GM23338 (cell line): ENCODE results near the gene TCERG1L.

Source experiments
- POLR2AphosphoS5 ChIP-seq: IDR thresholded peaks from 2 replicates; pipeline ENCODE4 v1.6.1; 2016; ENCODE audit warnings: antibody characterized with exemption, low read depth
- STAT1 ChIP-seq: IDR thresholded peaks from one replicate; pipeline ENCODE4 v1.6.1; 2016; ENCODE audit warnings: antibody characterized with exemption; ENCODE audit not compliant: unreplicated experiment
- TF ChIP-seq, protein P1 (sequence below), 2 experiments: fragments of 200-600 bp in 1 of 2; sonication (generic) in 1 of 2; conservative IDR thresholded peaks; 2 replicates each; pipeline versions ENCODE4 v1.5.1 to v1.6.1; 2016 to 2017; ENCODE audit warnings: antibody characterized with exemption in 2 of 2, low read depth in 2 of 2, mild to moderate bottlenecking in 2 of 2, moderate library complexity in 1 of 2

DNA sequence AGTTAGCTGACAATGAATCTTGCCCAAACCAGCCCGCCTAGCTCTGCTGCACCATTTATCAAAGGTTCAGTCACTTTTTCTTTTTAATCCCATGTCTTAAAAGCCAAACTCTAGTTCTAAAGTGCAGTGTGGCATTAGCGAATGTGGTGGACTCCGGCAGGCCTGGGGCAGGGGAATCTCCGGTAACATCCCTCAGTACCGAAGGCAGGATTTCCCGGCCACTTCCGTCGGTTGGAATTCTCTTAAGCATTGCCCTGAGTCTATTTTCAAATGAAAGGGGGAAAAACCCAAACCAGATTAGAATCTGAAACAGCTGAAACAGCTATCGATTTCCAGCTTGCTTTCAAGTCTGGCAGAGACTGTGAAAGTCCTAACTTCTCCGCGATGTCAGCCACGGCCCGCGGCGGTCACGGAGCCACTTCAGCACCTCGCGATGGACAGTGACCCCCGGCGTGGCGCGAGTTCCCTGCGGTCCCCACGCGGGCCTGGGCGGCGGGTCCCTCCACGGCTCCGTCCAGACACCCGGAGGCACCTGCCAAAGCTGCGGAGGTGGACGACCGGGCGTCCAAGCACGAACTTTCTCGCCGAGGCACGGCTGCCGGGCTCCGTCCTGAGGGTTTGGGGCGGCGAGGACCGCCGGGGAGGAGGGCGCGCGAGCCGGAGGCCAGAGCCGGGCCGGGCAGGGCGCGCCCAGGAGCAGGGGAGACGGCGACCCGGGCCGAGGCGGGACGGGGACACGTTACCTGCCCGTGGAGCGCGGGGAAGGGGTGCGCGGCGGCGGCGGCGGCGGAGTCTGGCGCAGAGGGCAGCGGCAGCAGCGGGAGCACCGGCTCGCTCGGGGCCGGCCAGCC lies 745 bp downstream of the TCERG1L start:
- TF ChIP-seq POLR2AphosphoS5 (no peak), STAT1 (no peak)
- TF ChIP-seq, protein P1, sequence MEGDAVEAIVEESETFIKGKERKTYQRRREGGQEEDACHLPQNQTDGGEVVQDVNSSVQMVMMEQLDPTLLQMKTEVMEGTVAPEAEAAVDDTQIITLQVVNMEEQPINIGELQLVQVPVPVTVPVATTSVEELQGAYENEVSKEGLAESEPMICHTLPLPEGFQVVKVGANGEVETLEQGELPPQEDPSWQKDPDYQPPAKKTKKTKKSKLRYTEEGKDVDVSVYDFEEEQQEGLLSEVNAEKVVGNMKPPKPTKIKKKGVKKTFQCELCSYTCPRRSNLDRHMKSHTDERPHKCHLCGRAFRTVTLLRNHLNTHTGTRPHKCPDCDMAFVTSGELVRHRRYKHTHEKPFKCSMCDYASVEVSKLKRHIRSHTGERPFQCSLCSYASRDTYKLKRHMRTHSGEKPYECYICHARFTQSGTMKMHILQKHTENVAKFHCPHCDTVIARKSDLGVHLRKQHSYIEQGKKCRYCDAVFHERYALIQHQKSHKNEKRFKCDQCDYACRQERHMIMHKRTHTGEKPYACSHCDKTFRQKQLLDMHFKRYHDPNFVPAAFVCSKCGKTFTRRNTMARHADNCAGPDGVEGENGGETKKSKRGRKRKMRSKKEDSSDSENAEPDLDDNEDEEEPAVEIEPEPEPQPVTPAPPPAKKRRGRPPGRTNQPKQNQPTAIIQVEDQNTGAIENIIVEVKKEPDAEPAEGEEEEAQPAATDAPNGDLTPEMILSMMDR (conservative IDR thresholded peaks at IDR 0.05; ENCODE audit: low read depth in 2 of 2): no peak
